ENCODE results near the gene FBXO2.

Gene FBXO2

DNA sequence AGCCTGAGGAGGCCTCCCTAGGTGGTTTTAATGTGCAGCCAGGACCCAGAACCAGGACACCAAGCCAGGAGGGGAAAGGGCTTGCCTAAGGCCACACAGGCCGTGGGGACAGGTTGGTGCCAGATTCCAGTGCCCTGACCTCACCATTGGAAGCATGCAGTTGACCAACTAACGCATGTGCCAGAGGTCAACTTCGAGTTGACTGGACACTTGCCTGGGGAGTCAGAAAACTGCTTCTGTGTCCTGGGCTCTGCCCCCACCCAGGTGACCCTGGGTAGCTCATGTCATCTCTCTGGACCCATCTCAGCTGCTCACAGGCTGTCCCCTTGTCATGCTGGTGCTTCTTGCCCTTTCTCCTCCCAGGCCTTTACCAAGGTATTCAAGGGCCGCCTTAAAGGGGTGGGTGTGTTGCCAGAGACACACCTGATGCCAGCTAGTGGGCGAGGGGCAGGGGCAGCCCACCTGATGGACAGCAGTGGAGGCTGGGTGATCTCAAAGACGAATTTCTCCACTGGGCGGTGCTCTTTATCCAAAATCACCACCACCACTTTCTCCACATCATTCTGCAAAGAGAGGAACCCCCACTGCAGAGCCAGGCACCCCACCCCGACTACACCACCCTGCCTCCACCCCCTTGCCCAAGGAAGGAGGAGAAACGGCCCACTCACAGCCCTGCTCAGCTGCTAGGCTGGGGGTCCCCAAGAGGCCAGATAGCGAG, 22.3 kb upstream of the FBXO2 start:
- in situ Hi-C loops (cut with HindIII; ENCODE audit: low pct_unique_long_range_greater_than_20kb, low sequenced_read_pairs), result no loop called here
- TF ChIP-seq JUND (IDR thresholded peaks at IDR 0.05; ENCODE audit: low read depth), result no peak
- peak; percentile 38 to 52 for DNase-seq (ENCODE audit: low read depth in 1 of 2, low spot score in 1 of 2)

DNA sequence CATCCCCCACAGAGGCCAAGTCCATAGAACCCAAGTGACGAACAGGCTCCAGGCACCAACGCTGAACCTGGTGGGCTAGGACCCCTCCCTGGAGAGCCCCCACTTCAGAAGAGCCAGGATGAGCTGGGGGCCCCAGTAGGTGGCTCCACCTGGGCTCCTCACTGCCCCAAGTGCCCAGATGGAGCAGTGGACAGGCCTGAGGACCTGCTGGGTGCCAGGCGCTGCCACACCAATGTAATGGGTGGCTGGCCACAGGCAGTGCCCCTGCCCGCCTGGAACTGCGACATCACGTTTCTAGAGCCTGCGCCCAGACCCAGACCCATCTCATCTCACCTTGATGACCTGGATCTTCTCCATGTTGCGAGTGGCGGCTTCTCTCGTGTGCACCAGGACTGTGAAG, 21.1 kb upstream of the FBXO2 start:
- no peak for DNase-seq (ENCODE audit: low read depth in 1 of 2, low spot score in 1 of 2)
- in situ Hi-C loops (cut with HindIII; ENCODE audit: low pct_unique_long_range_greater_than_20kb, low sequenced_read_pairs), result no loop called here
- TF ChIP-seq JUND (IDR thresholded peaks at IDR 0.05; ENCODE audit: low read depth), result no peak

DNA sequence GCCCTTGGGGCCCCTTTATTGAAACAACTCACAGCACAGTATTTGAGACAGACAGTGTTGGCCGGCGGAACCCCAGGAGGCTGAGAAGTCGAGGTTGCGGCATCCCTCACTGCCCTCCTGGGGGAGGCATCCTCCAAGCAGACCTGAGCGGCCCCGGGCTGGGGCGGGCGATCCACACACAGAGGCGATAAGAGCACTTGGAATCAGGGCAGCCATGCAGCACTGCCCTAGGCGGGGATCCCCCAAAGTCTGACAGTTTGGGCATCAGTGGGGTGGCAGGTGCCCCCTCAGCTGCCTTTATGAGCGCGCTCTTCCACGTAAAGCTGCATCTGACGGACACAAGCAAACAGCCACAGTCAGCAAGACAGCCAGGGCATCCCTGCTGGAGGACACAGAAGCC, 20.3 kb upstream of the FBXO2 start:
- no peak for DNase-seq (ENCODE audit: low read depth in 1 of 2, low spot score in 1 of 2)
- no peak for TF ChIP-seq JUND (IDR thresholded peaks at IDR 0.05; ENCODE audit: low read depth)
- in situ Hi-C loops (cut with HindIII; ENCODE audit: low pct_unique_long_range_greater_than_20kb, low sequenced_read_pairs), result no loop called here

DNA sequence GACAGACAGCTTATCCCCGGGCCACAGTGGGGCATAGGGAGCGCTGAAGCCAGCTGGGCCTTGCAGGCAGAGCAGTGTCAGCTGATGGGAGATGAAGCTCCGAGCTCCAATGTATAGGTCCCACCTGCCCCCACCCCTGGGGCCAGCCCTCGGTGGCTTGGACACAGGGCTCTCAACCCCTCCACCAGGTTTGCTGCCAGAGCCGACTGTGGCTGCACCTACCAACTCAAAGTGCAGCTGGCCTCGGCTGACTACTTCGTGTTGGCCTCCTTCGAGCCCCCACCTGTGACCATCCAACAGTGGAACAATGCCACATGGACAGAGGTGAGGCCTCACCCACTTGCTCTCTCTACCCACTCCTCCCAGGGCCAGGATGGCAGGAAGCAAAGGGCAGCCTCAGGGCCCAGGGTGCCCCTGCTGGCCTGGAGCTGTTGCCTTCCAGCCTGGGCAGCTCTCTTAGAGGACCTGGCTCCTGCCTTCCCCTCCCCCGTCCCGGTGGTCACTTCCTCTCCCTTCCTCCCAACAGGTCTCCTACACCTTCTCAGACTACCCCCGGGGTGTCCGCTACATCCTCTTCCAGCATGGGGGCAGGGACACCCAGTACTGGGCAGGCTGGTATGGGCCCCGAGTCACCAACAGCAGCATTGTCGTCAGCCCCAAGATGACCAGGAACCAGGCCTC, 19.0 kb upstream of the FBXO2 start:
- DNase-seq (ENCODE audit: low read depth in 1 of 2, low spot score in 1 of 2), result no peak
- in situ Hi-C loops (cut with HindIII; ENCODE audit: low pct_unique_long_range_greater_than_20kb, low sequenced_read_pairs), result no loop called here
- TF ChIP-seq JUND (IDR thresholded peaks at IDR 0.05; ENCODE audit: low read depth), result no peak

DNA sequence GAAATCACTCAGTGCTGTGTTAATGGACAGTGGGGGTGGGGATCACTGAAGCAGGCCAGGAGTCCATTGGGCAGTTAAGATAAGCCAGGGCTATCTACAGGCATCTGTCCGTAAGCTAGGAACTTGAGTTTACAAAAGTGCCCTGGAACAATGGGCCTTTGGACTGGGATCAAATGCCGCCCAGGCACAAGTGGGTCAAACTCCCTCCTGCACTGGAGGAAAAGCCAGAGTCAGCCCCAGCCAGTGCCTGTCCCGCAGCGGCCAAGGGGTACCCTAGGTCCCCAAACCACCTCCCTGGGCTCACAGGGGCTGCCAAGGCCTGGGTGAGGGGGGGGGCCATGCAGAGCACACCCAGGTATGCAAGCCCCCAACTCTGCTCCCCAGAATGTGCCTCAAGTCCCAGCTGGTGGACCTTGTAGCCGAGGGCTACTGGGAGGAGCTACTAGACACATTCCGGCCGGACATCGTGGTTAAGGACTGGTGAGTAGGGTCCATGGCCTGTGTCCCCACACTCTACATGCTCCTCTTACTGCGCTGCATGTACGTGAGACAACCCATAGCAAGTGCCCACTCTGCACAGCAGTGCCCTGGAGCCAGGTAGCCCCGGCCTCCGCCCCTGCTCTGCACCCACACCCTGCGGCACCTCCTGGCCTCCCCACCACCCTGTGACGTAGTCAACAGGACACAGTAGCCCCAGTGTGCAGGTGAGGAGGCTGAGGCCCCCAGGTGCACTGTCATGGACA, 17.5 kb upstream of the FBXO2 start:
- in situ Hi-C loops (cut with HindIII; ENCODE audit: low pct_unique_long_range_greater_than_20kb, low sequenced_read_pairs), result no loop called here
- DNase-seq (ENCODE audit: low read depth in 1 of 2, low spot score in 1 of 2), result no peak
- no peak for TF ChIP-seq JUND (IDR thresholded peaks at IDR 0.05; ENCODE audit: low read depth)

DNA sequence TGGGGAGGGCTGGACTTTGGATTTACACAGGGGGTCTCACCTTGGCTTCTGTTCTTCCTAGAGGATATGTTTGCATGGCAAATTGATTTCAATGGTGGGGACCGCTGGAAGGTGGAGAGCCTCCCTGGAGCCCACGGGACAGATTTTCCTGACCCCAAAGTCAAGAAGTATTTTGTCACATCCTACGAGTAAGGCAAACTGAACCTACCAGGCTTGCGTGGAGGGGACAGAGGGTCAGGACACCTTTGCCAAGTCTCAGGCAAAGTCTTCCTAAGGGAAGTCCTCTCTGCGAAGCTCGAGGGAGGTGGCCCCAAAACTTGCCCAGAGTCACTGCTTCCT, 16.9 kb upstream of the FBXO2 start:
- no peak for DNase-seq (ENCODE audit: low read depth in 1 of 2, low spot score in 1 of 2)
- in situ Hi-C loops (cut with HindIII; ENCODE audit: low pct_unique_long_range_greater_than_20kb, low sequenced_read_pairs), result no loop called here
- no peak for TF ChIP-seq JUND (IDR thresholded peaks at IDR 0.05; ENCODE audit: low read depth)

DNA sequence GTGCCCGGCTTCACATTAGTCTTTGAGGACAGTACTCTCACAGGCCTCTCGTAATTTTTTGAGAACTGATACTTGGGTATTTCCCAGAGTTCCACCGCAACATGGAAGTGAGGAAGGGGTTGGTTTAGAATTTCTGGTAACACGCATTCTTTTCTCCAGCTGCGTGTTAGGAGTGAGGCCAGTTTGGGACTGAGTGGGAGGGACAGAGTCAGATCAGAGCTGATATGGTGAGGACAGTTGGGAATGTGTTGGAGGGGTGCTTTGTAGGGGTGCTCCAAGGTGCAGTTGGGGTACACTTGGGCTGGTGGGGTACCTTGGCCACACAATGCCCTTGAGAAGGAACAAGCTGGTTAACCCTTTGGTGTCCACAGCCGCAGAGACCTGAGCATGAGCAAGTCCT, 16.5 kb upstream of the FBXO2 start:
- TF ChIP-seq JUND (IDR thresholded peaks at IDR 0.05; ENCODE audit: low read depth), result no peak
- no peak for DNase-seq (ENCODE audit: low read depth in 1 of 2, low spot score in 1 of 2)
- in situ Hi-C loops (cut with HindIII; ENCODE audit: low pct_unique_long_range_greater_than_20kb, low sequenced_read_pairs), result no loop called here

DNA sequence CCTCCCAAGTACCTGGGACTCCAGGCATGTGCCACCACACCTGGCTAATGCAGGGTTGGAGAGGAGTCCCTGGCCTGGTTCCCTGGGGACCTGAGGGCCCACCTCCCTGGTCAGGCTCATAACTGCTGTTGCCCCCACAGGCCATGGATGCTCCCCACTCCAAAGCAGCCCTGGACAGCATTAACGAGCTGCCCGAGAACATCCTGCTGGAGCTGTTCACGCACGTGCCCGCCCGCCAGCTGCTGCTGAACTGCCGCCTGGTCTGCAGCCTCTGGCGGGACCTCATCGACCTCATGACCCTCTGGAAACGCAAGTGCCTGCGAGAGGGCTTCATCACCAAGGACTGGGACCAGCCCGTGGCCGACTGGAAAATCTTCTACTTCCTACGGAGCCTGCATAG, 14.3 kb upstream of the FBXO2 start:
- in situ Hi-C loops (cut with HindIII; ENCODE audit: low pct_unique_long_range_greater_than_20kb, low sequenced_read_pairs), result no loop called here
- no peak for DNase-seq (ENCODE audit: low read depth in 1 of 2, low spot score in 1 of 2)
- no peak for TF ChIP-seq JUND (IDR thresholded peaks at IDR 0.05; ENCODE audit: low read depth)

DNA sequence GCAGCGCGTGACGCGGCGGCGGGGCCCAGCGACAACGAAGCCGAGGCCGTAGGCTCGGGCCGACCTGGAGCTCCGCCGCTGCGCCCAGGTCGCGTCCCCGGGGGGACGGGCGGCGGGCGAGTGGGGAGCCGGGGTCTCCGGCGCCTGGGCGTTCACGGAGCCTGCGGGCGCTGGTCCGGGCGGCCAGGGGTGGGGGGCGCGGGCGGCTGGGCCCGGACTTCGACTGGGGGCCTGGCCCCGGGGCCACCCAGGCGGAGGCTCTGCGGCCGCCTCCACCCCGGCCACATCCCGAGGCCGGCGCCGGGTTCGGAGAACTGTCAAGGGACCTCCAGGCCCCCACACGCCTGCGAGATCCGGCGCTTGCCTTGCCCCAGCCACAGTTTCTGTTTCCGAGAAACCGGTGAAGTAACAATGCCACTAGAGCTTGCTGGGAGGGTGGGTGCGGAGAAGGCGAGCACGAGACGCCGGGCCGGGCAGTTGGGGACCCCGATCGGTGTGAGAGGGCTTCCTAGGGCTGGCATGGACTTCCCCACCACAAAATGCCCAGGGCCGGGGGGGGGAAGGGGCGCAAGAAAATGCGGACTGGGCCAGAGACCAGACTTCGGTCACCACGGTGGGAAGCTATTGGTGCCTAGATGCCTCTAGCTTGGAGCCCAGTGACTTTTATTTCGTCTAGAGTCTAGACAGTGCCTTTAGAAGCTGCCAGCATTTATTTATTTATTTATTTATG, 10.3 kb upstream of the FBXO2 start:
- in situ Hi-C loops (cut with HindIII; ENCODE audit: low pct_unique_long_range_greater_than_20kb, low sequenced_read_pairs), result no loop called here
- peak in 1 of 2 experiments; percentile 47 for DNase-seq (ENCODE audit: low read depth in 1 of 2, low spot score in 1 of 2)
- no peak for TF ChIP-seq JUND (IDR thresholded peaks at IDR 0.05; ENCODE audit: low read depth)

DNA sequence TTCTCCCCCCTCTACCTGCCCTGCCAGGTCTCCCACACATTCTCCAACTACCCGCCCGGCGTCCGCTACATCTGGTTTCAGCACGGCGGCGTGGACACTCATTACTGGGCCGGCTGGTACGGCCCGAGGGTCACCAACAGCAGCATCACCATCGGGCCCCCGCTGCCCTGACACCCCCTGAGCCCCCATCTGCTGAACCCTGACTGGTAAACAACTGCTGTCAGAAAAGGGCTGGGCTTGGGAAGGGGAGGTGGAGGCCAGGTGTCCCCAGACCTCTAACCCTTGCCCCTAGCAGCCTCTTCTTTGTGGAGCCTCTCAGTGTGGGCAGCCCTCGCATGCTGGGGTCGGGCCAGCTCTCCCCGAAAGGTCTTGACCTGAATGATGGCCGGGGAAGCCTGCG, 6.9 kb upstream of the FBXO2 start:
- no peak for DNase-seq (ENCODE audit: low read depth in 1 of 2, low spot score in 1 of 2)
- in situ Hi-C loops (cut with HindIII; ENCODE audit: low pct_unique_long_range_greater_than_20kb, low sequenced_read_pairs), result no loop called here
- TF ChIP-seq JUND (IDR thresholded peaks at IDR 0.05; ENCODE audit: low read depth), result no peak

DNA sequence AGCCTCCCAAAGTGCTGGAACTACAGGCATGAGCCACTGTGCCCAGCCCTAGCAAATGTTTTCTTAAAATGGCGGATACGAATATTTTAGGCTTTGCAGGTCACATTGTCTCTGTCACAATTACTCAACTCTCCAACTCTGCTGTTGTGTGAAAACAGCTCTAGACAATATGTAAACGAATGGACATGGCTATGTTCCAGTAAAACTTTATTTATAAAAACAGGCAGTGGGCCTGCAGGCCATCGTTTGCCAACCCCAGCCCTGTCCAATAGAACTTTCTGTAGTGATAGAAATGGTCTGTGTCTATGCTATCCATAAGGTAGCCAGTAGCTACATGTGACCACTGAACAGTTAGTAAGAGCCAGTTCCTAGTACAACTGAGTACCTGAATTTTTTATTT, 5.5 kb upstream of the FBXO2 start:
- no peak for DNase-seq (ENCODE audit: low read depth in 1 of 2, low spot score in 1 of 2)
- TF ChIP-seq JUND (IDR thresholded peaks at IDR 0.05; ENCODE audit: low read depth), result no peak
- in situ Hi-C loops (cut with HindIII; ENCODE audit: low pct_unique_long_range_greater_than_20kb, low sequenced_read_pairs), result no loop called here

DNA sequence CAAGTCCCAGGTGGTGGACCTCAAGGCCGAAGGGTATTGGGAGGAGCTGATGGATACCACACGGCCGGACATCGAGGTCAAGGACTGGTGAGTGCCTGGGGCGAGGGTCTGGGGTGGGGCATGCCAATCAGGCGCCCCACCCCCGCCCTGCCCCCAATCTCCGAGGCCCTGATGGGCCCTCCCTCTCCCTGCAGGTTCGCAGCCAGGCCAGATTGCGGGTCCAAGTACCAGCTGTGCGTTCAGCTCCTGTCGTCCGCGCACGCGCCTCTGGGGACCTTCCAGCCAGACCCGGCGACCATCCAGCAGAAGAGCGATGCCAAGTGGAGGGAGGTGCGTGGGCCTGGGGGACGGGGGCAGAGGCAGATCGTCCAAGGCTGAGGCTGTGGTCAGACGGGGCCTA, 4.3 kb upstream of the FBXO2 start:
- DNase-seq (ENCODE audit: low read depth in 1 of 2, low spot score in 1 of 2), result no peak
- in situ Hi-C loops (cut with HindIII; ENCODE audit: low pct_unique_long_range_greater_than_20kb, low sequenced_read_pairs), result no loop called here
- no peak for TF ChIP-seq JUND (IDR thresholded peaks at IDR 0.05; ENCODE audit: low read depth)

DNA sequence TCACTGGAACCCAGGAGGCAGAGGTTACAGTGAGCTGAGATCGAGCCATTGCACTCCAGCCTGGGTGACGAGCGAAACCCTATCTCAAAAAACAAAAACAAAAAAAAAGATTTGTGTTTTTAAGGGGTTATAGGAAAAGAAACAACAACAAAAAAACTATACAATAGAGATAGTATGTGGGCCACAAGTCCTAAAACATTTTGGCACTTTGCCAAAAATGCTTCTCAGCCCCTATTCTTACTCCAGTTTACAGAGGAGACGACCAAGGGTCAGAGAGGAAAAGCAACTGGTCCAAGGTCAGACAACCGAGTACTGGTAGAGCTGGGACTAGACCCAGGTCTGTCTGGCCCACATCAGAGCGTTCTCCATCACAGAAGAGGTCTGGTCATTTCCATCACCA, 3.4 kb upstream of the FBXO2 start:
- no peak for DNase-seq (ENCODE audit: low read depth in 1 of 2, low spot score in 1 of 2)
- no peak for TF ChIP-seq JUND (IDR thresholded peaks at IDR 0.05; ENCODE audit: low read depth)
- in situ Hi-C loops (cut with HindIII; ENCODE audit: low pct_unique_long_range_greater_than_20kb, low sequenced_read_pairs), result no loop called here

Data from T47D (cell line).